ENCODE data around the gene PKN3.
"Not testable (repeated sequence)": the region's sequence is repeated elsewhere in the genome, so short reads cannot be mapped to it uniquely, and the experiment has no call there.

Gene PKN3

GRCh38 chr9:128689820-128690683 lies 12.3 kb upstream of the PKN3 start:
- peak; percentile 56 for DNase-seq (ENCODE audit: low read depth, low spot score)
- H3K4me3 ChIP-seq (ENCODE audit: low read length) = peak overlapping the region; percentile 81

- no peak for DNase-seq (ENCODE audit: low read depth, low spot score)
- H3K4me3 ChIP-seq (ENCODE audit: low read length) = peak overlapping the region; percentile 81
Observed at GRCh38 chr9:128690684-128691034, 11.6 kb upstream of the PKN3 start.

GRCh38 chr9:128693738-128694137 lies 8.6 kb upstream of the PKN3 start:
- not testable (repeated sequence) for DNase-seq (ENCODE audit: low read depth, low spot score); H3K4me3 ChIP-seq (ENCODE audit: low read length)

DNA sequence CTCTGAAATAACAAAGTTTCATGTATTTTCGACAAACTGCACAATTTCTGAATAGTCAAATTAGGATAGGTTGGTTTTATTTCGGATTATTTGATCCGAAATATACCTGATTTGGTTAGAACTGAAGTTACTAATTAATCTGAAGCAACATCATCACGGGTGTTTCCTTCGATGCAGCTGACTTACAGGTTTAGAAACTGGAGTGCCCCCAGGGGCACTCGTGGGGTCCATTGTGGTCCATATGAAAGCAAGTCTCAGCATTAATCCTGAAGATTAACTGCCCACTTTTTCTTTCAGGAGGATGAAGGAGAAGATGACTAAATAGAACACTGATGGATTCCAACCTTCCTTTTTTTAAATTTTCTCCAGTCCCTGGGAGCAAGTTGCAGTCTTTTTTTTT lies 8.0 kb upstream of the PKN3 start:
- DNase-seq (ENCODE audit: low read depth, low spot score) = no peak
- no peak overlapping the region for H3K4me3 ChIP-seq (ENCODE audit: low read length)

- no peak for DNase-seq (ENCODE audit: low read depth, low spot score)
- no peak overlapping the region for H3K4me3 ChIP-seq (ENCODE audit: low read length)
Observed at GRCh38 chr9:128696923-128697707, 5.2 kb upstream of the PKN3 start.

- DNase-seq (ENCODE audit: low read depth, low spot score); H3K4me3 ChIP-seq (ENCODE audit: low read length): not testable (repeated sequence)
Observed at GRCh38 chr9:128699096-128699795, 3.1 kb upstream of the PKN3 start.

- no peak overlapping the region; the same call in 1 of the 2 replicates for H3K4me3 ChIP-seq (ENCODE audit: low read length)
- no peak for DNase-seq (ENCODE audit: low read depth, low spot score)
Observed at GRCh38 chr9:128701227-128701854, 962 bp upstream of the PKN3 start.

DNA sequence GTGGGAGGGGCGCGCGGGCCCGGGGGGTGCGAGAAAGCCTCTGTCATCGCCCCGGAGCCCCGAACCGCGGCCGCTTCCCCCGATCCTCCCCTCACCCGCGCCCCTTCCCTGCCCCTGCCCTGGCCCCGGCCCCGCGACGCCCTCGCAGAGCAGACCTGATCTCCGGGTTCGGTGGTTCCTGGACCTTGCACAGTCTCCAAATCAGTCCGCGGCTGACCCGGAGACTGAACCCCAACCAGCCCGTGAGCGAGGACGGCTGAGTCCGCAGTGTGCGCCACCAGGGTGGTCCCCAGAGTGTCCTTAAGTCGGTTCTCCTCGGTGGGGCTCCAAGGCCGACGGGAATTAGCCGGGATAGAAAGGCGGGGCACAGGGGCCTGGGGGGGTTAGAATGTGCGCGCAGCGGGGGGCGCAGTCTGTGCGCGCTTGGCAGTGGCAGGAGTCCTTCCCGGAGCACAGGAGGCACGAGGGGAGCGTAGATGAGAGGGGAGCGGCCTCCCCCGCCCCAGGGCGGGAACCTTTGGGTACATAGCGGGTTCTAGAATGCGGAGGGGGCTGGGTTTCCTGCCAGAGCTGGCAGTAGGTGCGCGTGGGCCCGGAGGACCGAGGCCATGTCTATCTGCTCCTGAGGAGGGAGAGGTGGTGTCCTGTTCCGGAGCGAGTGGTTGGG lies 779 bp downstream of the PKN3 start:
- H3K4me3 ChIP-seq (ENCODE audit: low read length) = peak overlapping the region; percentile 55; the same call in 1 of the 2 replicates
- no peak for DNase-seq (ENCODE audit: low read depth, low spot score)

DNA sequence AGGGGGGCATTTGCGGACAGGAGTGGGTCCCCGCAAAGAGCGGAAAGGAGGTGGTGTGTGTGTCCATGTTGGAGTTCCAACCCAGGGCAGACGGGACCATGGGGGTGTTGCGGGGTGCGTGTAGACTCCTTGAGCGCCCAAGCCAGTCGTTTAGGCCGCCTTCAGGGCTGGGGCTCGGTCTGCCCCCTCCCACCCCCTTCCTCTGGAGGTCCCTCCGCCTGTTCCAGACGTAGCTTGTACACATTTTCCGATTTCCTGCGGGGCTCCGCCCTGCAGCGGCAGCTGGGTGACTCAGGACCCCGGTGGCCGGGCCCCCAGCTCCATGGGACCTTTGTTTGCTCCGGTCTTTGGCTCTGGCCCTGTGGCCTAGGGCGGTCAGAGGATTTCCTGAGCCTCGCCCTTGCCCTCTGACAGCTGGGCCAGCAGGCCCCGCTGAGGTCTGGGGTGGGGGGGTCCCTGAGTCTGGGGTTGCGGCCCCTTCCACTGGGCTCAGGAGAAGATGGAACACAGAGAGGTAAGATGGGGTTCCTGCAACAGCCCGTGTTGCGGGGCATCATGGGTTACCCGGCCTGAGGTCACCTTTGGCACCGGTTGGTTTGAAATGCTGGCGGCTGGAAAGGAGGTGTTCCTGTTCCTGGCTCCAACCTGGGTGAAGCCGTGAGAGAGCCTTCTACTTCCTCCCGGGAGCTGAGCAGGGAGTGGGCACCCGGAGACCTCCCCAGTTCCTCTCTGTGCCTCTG lies 1.5 kb downstream of the PKN3 start:
- DNase-seq (ENCODE audit: low read depth, low spot score) = no peak
- H3K4me3 ChIP-seq (ENCODE audit: low read length) = no peak overlapping the region

DNA sequence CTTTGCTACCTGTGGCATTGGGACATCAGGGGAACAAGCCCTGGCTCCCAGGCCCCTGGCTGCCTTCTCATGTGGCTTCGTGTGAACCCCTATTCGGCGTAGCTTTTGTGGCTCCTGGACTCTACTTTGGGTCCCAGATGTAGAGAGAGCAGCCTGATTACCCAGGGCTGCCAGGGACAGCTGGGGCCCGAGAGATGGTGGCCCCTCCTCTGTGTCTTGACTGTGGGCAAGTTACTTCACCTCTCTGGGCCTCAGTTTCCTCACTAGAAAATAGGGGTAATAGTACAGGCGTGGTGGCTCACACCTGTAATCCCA lies 2.0 kb downstream of the PKN3 start:
- DNase-seq (ENCODE audit: low read depth, low spot score) = no peak
- no peak overlapping the region for H3K4me3 ChIP-seq (ENCODE audit: low read length)

GRCh38 chr9:128705051-128705965 lies 3.0 kb downstream of the PKN3 start:
- no peak for DNase-seq (ENCODE audit: low read depth, low spot score)
- H3K4me3 ChIP-seq (ENCODE audit: low read length) = no peak overlapping the region

DNA sequence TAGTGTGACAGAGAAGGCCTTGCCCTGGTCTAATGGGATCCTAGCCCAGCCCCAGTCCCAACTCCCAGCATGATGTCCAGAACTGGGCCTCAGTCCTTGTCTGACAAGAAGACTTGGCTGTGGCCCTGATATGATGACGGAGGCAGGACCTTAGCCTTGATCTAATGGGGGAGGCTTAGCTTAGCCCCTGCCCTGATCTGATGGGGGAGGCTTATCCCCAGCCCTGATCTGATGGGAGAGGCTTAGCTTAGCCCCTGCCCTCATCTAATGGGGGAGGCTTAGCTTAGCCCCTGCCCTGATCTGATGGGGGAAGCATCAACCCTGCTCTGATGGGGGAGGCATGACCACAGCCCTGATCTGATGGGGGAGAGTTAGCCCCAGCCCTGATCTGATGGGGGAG lies 3.7 kb downstream of the PKN3 start:
- no peak for DNase-seq (ENCODE audit: low read depth, low spot score)

DNA sequence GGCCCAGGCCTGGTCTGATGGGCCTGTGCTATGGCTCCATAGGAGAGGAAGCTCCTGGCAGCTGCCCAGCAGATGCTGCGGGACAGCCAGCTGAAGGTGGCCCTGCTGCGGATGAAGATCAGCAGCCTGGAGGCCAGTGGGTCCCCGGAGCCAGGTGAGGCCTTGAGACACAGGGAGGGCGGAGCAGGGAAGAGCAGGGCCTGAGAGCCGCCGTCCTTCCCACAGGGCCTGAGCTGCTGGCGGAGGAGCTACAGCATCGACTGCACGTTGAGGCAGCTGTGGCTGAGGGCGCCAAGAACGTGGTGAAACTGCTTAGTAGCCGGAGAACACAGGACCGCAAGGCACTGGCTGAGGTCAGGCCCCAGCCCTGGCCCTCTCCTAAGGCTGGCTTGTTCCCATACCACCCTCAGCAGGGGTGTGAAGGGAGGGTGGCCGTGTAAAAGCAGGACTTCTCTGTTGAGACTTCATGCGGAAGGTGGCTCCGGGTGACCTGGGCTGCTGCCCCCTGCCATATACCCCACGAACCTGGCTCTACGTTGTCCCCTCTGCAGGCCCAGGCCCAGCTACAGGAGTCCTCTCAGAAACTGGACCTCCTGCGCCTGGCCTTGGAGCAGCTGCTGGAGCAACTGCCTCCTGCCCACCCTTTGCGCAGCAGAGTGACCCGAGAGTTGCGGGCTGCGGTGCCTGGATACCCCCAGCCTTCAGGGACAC lies 4.5 kb downstream of the PKN3 start:
- no peak for DNase-seq (ENCODE audit: low read depth, low spot score)
- H3K4me3 ChIP-seq (ENCODE audit: low read length) = no peak overlapping the region

More for the DNA sequence above, 3.7 kb downstream of the PKN3 start:
- no peak overlapping the region for H3K4me3 ChIP-seq (ENCODE audit: low read length)

GRCh38 chr9:128707446-128707845 lies 5.1 kb downstream of the PKN3 start:
- no peak for DNase-seq (ENCODE audit: low read depth, low spot score)
- no peak overlapping the region for H3K4me3 ChIP-seq (ENCODE audit: low read length)

DNA sequence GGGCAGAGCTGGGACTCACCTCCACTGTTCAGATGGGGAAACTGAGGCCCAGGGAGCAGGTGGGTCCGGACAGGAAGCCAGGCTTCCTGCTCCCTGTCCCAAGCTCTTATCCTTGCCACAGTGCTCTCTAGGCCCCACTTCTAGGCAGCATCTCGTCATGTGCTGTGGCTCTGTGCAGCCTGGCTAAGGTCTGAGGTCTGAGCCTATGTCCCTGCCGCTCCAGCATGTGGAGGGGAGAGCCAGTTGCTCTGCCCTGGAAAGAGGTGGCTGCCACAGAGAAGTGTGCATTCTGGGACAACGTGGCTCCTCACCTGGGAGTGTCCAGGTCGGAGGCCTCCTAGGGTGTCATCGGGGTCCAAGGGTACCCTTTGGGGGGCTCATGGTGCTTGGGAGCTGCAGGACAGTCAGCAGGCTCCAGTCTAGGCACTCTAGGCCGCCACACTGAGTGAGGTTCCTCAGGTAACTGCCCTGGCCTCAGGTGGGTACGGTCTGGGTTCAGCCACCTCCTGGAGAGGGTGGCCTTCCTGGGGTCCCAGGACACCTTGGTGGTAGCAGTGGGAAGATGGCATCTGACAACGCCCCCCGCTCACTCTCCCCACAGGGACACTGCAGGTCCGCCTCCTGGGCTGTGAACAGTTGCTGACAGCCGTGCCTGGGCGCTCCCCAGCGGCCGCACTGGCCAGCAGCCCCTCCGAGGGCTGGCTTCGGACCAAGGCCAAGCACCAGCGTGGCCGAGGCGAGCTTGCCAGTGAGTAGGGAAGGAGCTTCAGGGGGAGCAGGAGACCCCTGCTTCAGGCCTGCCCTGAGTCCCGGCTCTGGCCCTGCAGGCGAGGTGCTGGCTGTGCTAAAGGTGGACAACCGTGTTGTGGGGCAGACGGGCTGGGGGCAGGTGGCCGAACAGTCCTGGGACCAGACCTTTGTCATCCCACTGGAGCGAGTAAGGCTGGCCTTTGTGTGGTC lies 10.4 kb downstream of the PKN3 start:
- DNase-seq (ENCODE audit: low read depth, low spot score) = no peak
- H3K4me3 ChIP-seq (ENCODE audit: low read length) = no peak overlapping the region

DNA sequence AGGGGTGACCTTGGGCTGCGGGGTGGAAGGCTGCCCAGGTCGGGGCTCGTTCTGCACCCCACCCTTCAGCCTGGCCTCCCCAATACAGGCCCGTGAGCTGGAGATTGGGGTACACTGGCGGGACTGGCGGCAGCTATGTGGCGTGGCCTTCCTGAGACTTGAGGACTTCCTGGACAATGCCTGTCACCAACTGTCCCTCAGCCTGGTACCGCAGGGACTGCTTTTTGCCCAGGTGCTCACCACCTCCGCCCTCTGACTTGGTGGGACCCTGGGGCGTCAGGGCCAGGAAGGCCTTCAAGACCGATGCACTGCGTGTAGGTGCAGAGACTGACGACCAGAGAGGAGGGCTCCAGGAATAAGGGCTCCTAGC lies 11.1 kb downstream of the PKN3 start:
- H3K4me3 ChIP-seq (ENCODE audit: low read length) = no peak overlapping the region
- no peak for DNase-seq (ENCODE audit: low read depth, low spot score)

Data from Jurkat, Clone E6-1 (cell line).